HL-60 (cell line): ENCODE results near the gene HSP90AA1.

Source experiments
- GABPA ChIP-seq: IDR thresholded peaks from 2 replicates; pipeline ENCODE4 v1.6.1; 2012; ENCODE audit warnings: low read depth
- POLR2AphosphoS5 ChIP-seq: IDR thresholded peaks from 2 replicates; pipeline ENCODE4 v1.6.1; 2012; ENCODE audit warnings: low read depth
- TF ChIP-seq, protein P1 (sequence below): IDR thresholded peaks from one replicate; pipeline ENCODE4 v1.5.1; 2011; ENCODE audit warnings: low read length, control low read depth, inconsistent platforms; ENCODE audit not compliant: insufficient read depth
- TF ChIP-seq, protein P2 (sequence below): IDR thresholded peaks from 2 replicates; pipeline ENCODE4 v1.6.1; 2012; ENCODE audit warnings: low read depth; ENCODE audit not compliant: insufficient replicate concordance

DNA sequence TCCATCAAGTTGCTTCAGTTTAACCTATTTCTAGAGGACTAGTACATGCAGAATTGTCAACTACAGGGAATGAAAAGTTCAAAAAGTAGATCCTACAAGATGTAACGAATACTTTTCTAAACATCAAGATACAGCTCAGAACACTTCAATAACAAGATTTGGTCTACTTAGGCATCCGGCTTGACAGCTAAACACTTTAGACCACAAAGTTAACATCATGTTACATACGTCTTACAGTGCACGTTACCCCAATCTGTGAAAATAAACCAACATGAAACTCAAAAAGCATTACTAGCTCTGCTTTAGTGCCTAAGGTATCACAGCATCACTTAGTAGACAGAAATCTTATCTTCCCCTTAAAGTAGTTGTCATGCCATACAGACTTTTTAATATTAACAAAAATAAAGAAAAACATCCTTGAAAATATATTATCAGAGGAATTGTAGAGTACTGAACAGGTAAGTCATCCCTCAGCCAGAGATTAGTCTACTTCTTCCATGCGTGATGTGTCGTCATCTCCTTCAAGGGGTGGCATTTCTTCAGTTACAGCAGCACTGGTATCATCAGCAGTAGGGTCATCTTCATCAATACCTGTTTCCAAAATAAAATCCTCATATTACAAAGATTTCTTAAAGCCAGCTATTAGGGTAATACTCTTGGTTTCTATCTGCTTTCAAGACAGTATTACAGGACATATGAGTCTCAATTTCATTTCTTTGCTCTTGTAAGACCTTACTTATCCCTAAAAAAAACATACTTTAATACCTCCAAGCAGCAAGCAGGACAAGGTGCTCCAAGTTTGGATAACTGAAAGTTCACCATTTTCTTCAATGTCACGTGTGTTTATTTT, 5.4 kb downstream of the HSP90AA1 start:
- TF ChIP-seq GABPA = no peak
- TF ChIP-seq POLR2AphosphoS5 = no peak
- TF ChIP-seq, protein P1, sequence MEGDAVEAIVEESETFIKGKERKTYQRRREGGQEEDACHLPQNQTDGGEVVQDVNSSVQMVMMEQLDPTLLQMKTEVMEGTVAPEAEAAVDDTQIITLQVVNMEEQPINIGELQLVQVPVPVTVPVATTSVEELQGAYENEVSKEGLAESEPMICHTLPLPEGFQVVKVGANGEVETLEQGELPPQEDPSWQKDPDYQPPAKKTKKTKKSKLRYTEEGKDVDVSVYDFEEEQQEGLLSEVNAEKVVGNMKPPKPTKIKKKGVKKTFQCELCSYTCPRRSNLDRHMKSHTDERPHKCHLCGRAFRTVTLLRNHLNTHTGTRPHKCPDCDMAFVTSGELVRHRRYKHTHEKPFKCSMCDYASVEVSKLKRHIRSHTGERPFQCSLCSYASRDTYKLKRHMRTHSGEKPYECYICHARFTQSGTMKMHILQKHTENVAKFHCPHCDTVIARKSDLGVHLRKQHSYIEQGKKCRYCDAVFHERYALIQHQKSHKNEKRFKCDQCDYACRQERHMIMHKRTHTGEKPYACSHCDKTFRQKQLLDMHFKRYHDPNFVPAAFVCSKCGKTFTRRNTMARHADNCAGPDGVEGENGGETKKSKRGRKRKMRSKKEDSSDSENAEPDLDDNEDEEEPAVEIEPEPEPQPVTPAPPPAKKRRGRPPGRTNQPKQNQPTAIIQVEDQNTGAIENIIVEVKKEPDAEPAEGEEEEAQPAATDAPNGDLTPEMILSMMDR = no peak
- TF ChIP-seq, protein P2, sequence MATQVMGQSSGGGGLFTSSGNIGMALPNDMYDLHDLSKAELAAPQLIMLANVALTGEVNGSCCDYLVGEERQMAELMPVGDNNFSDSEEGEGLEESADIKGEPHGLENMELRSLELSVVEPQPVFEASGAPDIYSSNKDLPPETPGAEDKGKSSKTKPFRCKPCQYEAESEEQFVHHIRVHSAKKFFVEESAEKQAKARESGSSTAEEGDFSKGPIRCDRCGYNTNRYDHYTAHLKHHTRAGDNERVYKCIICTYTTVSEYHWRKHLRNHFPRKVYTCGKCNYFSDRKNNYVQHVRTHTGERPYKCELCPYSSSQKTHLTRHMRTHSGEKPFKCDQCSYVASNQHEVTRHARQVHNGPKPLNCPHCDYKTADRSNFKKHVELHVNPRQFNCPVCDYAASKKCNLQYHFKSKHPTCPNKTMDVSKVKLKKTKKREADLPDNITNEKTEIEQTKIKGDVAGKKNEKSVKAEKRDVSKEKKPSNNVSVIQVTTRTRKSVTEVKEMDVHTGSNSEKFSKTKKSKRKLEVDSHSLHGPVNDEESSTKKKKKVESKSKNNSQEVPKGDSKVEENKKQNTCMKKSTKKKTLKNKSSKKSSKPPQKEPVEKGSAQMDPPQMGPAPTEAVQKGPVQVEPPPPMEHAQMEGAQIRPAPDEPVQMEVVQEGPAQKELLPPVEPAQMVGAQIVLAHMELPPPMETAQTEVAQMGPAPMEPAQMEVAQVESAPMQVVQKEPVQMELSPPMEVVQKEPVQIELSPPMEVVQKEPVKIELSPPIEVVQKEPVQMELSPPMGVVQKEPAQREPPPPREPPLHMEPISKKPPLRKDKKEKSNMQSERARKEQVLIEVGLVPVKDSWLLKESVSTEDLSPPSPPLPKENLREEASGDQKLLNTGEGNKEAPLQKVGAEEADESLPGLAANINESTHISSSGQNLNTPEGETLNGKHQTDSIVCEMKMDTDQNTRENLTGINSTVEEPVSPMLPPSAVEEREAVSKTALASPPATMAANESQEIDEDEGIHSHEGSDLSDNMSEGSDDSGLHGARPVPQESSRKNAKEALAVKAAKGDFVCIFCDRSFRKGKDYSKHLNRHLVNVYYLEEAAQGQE = no peak
